T-helper 17 cell (primary cell): ENCODE measurements around the gene ZFP64. TPM values are rescaled to one million over a fixed set of nuclear protein-coding genes. Genes with fewer than 3 reads are reported as not detected.

Experiments
- ATAC-seq: fragments of 150-1000 bp; cut with Tn5 transposase; 2 replicates; pipeline ENCODE4 v1.10.0; 2021; ENCODE audit warnings: mild to moderate bottlenecking, moderate library complexity
- DNase-seq, 3 donors: peaks; one replicate each; pipeline versions ENCODE4 v3.0.0 to v3.0.0-alpha.2; 2020 to 2021
- H3K9me3 ChIP-seq: one replicate; pipeline ENCODE4 v1.7.0; 2013; ENCODE audit warnings: low read length, mild to moderate bottlenecking; ENCODE audit not compliant: control insufficient read depth, poor library complexity, severe bottlenecking
- H3K27ac Mint-ChIP-seq: one replicate; pipeline ENCODE4 v1.8.0; 2022; ENCODE audit warnings: mild to moderate bottlenecking, moderate library complexity, mixed read lengths
- H3K27me3 Mint-ChIP-seq: one replicate; pipeline ENCODE4 v1.8.0; 2022; ENCODE audit warnings: mixed read lengths
- H3K36me3 Mint-ChIP-seq: one replicate; pipeline ENCODE4 v1.8.0; 2022; ENCODE audit warnings: low read depth, mixed read lengths
- H3K4me1 Mint-ChIP-seq: one replicate; pipeline ENCODE4 v1.8.0; 2022; ENCODE audit warnings: mild to moderate bottlenecking, mixed read lengths
- H3K4me3 Mint-ChIP-seq: one replicate; pipeline ENCODE4 v1.8.0; 2022; ENCODE audit warnings: mild to moderate bottlenecking, moderate library complexity, mixed read lengths
- total RNA-seq, 4 donors: library from RNA in 2 of 4; stranded (reverse) in 2 of 4; gene quantifications; one replicate each; pipeline ENCODE4 v1.2.3 and lab custom pipeline; 2022 to 2026

ZFP64 gene
- total RNA-seq, 2 donors from 2014 or later = 7.5 to 9.8 TPM

GRCh38 chr20:52103335-52103912, 88.2 kb downstream of the ZFP64 start:
- Mint-ChIP-seq H3K27ac (peak overlapping the region; percentile 34), H3K36me3 (no peaks in the 10 kb centered on the region), H3K27me3 (peaks cover 34% of the 10 kb centered on the region), H3K4me1 (peaks cover 15% of the 10 kb centered on the region), H3K4me3 (peak overlapping the region; percentile 87)
- H3K9me3 ChIP-seq = no peaks in the 10 kb centered on the region
- peak; percentile 20 for ATAC-seq
- DNase-seq = no peak

- no peaks in the 10 kb centered on the region for H3K36me3 Mint-ChIP-seq
- H3K9me3 ChIP-seq = no peaks in the 10 kb centered on the region
- ATAC-seq = no peak
- H3K4me1 Mint-ChIP-seq = peaks cover 15% of the 10 kb centered on the region
- peak overlapping the region; percentile 31 for H3K4me3 Mint-ChIP-seq
- H3K27ac Mint-ChIP-seq = no peak overlapping the region
- H3K27me3 Mint-ChIP-seq = peaks cover 34% of the 10 kb centered on the region
- no peak for DNase-seq
These were observed 89.0 kb downstream of the ZFP64 start for GRCh38 chr20:52102559-52102958.

GRCh38 chr20:52102126-52102525, 89.5 kb downstream of the ZFP64 start:
- Mint-ChIP-seq H3K27ac (no peak overlapping the region), H3K4me3 (no peak overlapping the region), H3K4me1 (peaks cover 15% of the 10 kb centered on the region), H3K36me3 (no peaks in the 10 kb centered on the region), H3K27me3 (peaks cover 34% of the 10 kb centered on the region)
- ATAC-seq (no peak), DNase-seq (no peak)
- no peaks in the 10 kb centered on the region for H3K9me3 ChIP-seq
